ENCODE data around the gene CAMK2B.

Gene CAMK2B

DNA sequence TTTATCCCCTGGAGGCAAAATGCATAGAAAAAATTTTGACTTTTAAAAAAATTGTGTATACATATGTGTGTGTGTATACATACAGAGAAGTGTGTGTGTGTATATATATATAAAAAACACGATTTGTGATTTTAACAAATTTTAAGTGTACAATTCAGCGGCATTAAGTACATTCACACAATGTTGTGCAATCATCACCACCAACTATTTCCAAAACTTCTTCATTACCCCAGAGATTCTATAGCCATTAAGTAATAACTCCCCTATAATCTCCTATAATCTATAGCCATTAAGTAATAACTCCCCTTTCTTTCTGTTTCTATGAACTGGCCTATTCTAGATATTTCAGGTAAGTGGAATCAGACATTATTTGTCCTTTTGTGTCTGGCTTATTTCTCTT is 20.7 kb upstream of the CAMK2B start:
- DNase-seq (ENCODE audit: low spot score) = no peak
- in situ Hi-C loops (cut with MboI; ENCODE audit: low pct_unique_long_range_greater_than_20kb, low sequenced_read_pairs, unreplicated experiment) = no loop called here
- TF ChIP-seq, protein P1, sequence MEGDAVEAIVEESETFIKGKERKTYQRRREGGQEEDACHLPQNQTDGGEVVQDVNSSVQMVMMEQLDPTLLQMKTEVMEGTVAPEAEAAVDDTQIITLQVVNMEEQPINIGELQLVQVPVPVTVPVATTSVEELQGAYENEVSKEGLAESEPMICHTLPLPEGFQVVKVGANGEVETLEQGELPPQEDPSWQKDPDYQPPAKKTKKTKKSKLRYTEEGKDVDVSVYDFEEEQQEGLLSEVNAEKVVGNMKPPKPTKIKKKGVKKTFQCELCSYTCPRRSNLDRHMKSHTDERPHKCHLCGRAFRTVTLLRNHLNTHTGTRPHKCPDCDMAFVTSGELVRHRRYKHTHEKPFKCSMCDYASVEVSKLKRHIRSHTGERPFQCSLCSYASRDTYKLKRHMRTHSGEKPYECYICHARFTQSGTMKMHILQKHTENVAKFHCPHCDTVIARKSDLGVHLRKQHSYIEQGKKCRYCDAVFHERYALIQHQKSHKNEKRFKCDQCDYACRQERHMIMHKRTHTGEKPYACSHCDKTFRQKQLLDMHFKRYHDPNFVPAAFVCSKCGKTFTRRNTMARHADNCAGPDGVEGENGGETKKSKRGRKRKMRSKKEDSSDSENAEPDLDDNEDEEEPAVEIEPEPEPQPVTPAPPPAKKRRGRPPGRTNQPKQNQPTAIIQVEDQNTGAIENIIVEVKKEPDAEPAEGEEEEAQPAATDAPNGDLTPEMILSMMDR (IDR thresholded peaks at IDR 0.05; ENCODE audit: extremely low read depth, insufficient read depth, missing control alignments) = no peak

DNA sequence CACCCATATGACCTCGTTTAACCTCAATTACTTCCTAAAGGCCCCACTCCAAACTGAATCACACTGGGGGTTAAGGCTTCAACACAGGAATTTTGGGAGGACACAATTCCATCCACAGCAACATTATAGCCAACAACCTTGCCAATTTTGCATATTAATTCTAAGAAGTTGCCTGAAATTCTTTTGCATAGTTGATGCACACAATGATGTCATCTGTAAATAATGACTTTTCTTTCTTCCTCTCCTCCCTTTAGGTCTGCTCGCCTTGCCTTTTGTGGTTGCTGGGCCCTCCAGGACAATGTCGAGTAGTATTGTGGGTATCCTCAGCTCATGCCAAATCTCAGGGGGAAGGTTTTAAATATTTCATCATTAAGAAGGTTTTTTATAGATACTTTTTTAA is 16.0 kb upstream of the CAMK2B start:
- TF ChIP-seq, protein P1 (IDR thresholded peaks at IDR 0.05; ENCODE audit: extremely low read depth, insufficient read depth, missing control alignments) = no peak
- in situ Hi-C loops (cut with MboI; ENCODE audit: low pct_unique_long_range_greater_than_20kb, low sequenced_read_pairs, unreplicated experiment) = no loop called here
- no peak for DNase-seq (ENCODE audit: low spot score)

DNA sequence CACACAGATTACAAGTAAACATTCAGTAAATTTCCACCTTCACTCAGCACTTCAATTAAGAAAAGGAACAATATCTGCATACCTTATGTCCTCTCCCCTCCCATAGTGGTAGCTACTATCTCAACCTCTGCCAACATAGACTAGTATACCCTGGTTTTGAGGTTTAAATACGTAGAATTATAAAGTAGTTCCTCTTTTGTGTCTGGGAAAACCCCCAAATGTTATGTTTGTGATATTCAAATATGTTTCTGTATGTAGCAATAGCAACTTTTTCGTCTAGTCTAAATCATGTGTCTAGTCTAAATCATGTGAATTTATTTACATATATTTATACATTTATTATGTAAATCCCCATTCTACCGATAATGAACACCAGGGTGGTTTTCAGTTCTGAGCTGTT is 13.2 kb upstream of the CAMK2B start:
- DNase-seq (ENCODE audit: low spot score) = no peak
- TF ChIP-seq, protein P1 (IDR thresholded peaks at IDR 0.05; ENCODE audit: extremely low read depth, insufficient read depth, missing control alignments) = no peak
- in situ Hi-C loops (cut with MboI; ENCODE audit: low pct_unique_long_range_greater_than_20kb, low sequenced_read_pairs, unreplicated experiment) = no loop called here

DNA sequence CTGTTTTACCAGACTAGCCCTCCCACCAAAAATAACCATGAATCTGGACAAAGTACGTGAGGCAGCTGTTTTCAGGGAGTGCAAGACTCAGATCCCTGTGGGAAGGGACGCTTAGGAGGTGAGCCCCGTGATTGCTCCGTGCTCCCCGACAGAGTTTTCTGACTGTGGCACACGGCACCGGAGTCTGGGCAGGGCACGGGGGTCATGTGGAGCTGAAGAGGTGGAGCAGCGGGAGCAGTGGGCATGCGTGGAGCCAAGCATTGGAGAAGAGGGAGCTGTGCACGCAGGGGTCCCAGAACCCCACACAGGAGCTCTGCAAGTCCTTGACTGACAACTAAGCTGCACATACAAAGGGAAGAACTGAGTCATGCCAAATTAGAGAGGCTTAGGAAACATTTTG is 11.1 kb upstream of the CAMK2B start:
- in situ Hi-C loops (cut with MboI; ENCODE audit: low pct_unique_long_range_greater_than_20kb, low sequenced_read_pairs, unreplicated experiment) = no loop called here
- TF ChIP-seq, protein P1 (IDR thresholded peaks at IDR 0.05; ENCODE audit: extremely low read depth, insufficient read depth, missing control alignments) = no peak
- DNase-seq (ENCODE audit: low spot score) = no peak

DNA sequence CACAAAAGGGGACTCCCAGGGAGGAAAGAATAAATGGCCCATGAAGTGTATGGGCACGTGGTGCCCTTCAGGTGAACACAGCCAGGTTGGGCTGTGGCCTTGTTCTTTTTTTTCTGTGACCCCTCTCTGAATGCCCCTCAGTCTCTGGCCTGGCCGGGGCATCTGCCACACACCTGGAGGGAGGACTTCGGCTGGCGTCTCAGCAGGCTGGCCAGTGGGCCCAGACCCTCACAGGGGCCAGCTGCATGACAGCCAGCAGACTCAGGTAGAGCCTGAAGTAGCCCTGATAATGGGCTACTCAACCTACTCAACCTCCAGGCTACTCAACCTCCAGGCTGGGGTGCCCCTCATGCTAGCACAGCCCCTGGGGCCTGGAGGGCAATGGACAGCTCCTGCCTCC is 9.8 kb upstream of the CAMK2B start:
- no peak for DNase-seq (ENCODE audit: low spot score)
- in situ Hi-C loops (cut with MboI; ENCODE audit: low pct_unique_long_range_greater_than_20kb, low sequenced_read_pairs, unreplicated experiment) = no loop called here
- TF ChIP-seq, protein P1 (IDR thresholded peaks at IDR 0.05; ENCODE audit: extremely low read depth, insufficient read depth, missing control alignments) = no peak

DNA sequence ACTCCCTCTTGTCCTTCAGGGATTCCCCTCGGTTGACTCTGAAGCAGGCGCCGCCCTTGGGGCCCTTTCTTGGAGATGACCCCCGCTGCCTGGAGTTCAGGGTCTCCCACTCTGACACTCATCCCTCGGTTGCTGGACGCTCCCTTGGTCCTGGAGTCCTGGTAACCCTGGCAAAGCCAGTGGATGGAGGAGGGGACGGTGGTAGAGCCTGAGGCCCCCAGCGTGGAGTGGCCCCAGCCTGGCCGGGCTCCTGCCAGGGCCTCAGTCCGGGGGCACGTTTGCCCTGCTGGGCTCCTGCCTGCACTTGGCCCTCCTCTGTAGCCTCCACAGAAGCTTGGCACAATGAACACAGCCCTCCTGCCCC is 9.3 kb upstream of the CAMK2B start:
- DNase-seq (ENCODE audit: low spot score) = no peak
- TF ChIP-seq, protein P1 (IDR thresholded peaks at IDR 0.05; ENCODE audit: extremely low read depth, insufficient read depth, missing control alignments) = no peak
- in situ Hi-C loops (cut with MboI; ENCODE audit: low pct_unique_long_range_greater_than_20kb, low sequenced_read_pairs, unreplicated experiment) = no loop called here

All from GM13977 (cell line).